NCI-H510A treated with DMSO at 0.1 percent for 48 hours (cell line): ENCODE results near the gene DOK4.
A peak's percentile ranks its signal among the peaks of the same experiment; 100 is the strongest.

Experiments used
- DNase-seq: peaks from one replicate; lab custom pipeline; 2025; lab: John Stamatoyannopoulos, UW

DOK4 gene

GRCh38 chr16:57519796-57520360 is 33.6 kb upstream of the DOK4 start:
- peak; percentile 54 for DNase-seq

GRCh38 chr16:57518922-57519321 is 32.6 kb upstream of the DOK4 start:
- DNase-seq: no peak

- no peak for DNase-seq
Measured at GRCh38 chr16:57518520-57518919, 32.2 kb upstream of the DOK4 start.

- DNase-seq: no peak
Measured at GRCh38 chr16:57517397-57518367, 31.4 kb upstream of the DOK4 start.

GRCh38 chr16:57516773-57517172 is 30.5 kb upstream of the DOK4 start:
- DNase-seq: no peak

- no peak for DNase-seq
Measured at GRCh38 chr16:57516176-57516725, 30.0 kb upstream of the DOK4 start.

- no peak for DNase-seq
Measured at GRCh38 chr16:57514791-57515600, 28.7 kb upstream of the DOK4 start.

- no peak for DNase-seq
Measured at GRCh38 chr16:57514371-57514770, 28.1 kb upstream of the DOK4 start.

GRCh38 chr16:57513371-57514102 is 27.2 kb upstream of the DOK4 start:
- no peak for DNase-seq

GRCh38 chr16:57512296-57513001 is 26.2 kb upstream of the DOK4 start:
- DNase-seq: no peak

GRCh38 chr16:57510016-57510871 is 24.0 kb upstream of the DOK4 start:
- DNase-seq: no peak

GRCh38 chr16:57509231-57509923 is 23.1 kb upstream of the DOK4 start:
- no peak for DNase-seq

GRCh38 chr16:57508035-57508425 is 21.7 kb upstream of the DOK4 start:
- no peak for DNase-seq

- DNase-seq: no peak
Measured at GRCh38 chr16:57507136-57508034, 21.1 kb upstream of the DOK4 start.

GRCh38 chr16:57505169-57505568 is 18.9 kb upstream of the DOK4 start:
- no peak for DNase-seq

- no peak for DNase-seq
Measured at GRCh38 chr16:57504491-57504890, 18.2 kb upstream of the DOK4 start.

GRCh38 chr16:57504001-57504400 is 17.7 kb upstream of the DOK4 start:
- DNase-seq: no peak

GRCh38 chr16:57503366-57503765 is 17.1 kb upstream of the DOK4 start:
- peak; percentile 91 for DNase-seq
